GM12878 (cell line): ENCODE data around the gene SLC39A1. TPM values are rescaled to one million over a fixed set of nuclear protein-coding genes. Genes with fewer than 3 reads are reported as not detected.

Experiments
- ATF7 ChIP-seq: fragments of 450-650 bp; IDR thresholded peaks from 2 replicates; pipeline ENCODE4 v1.6.1; 2016; ENCODE audit warnings: low read depth, mild to moderate bottlenecking
- CUX1 ChIP-seq: IDR thresholded peaks from 2 replicates; pipeline ENCODE4 v1.6.1; 2012; ENCODE audit warnings: improper control_type of control experiment, low read depth, low read length; ENCODE audit not compliant: insufficient replicate concordance
- GABPA ChIP-seq: IDR thresholded peaks from 2 replicates; pipeline ENCODE4 v1.6.1; 2014; ENCODE audit warnings: antibody characterized with exemption, low read depth, mild to moderate bottlenecking, inconsistent platforms
- MTA3 ChIP-seq: IDR thresholded peaks from 2 replicates; pipeline ENCODE4 v1.6.1; 2012; ENCODE audit warnings: low read length, inconsistent platforms, borderline replicate concordance
- NFIC ChIP-seq: IDR thresholded peaks from 2 replicates; pipeline ENCODE4 v1.6.1; 2012; ENCODE audit warnings: low read depth, mild to moderate bottlenecking, inconsistent platforms, low read length, moderate library complexity
- PAX5 ChIP-seq: IDR thresholded peaks from 2 replicates; pipeline ENCODE4 v1.6.1; 2011; ENCODE audit warnings: low read depth, low read length, borderline replicate concordance
- REST ChIP-seq: IDR thresholded peaks from 2 replicates; pipeline ENCODE4 v1.6.1; 2012; ENCODE audit warnings: mild to moderate bottlenecking, low read depth, low read length
- TCF7 ChIP-seq: IDR thresholded peaks from 2 replicates; pipeline ENCODE4 v1.6.1; 2014; ENCODE audit warnings: antibody characterized with exemption, borderline replicate concordance
- YY1 ChIP-seq: IDR thresholded peaks from 2 replicates; pipeline ENCODE4 v1.6.1; 2011; ENCODE audit warnings: low read depth, mild to moderate bottlenecking, low read length
- polyA plus RNA-seq, 11 experiments: library from polyadenylated mRNA; depleted of rRNA in 4 of 11; unstranded in 6 of 11; stranded (reverse) in 5 of 11; fragments of >200 nt; fragmentation: Nextera tagmentation in 4 of 11; fragmentation: Illumina TruSeq in 1 of 11; extraction: Ambion mirVana in 4 of 11; extraction: Trizol in 1 of 11; gene quantifications; 1 replicate in 1 of 11; 2 replicates in 10 of 11; pipeline versions ENCODE4 v1.2.1 to v1.2.3, GENCODE V29; 2011 to 2016; ENCODE audit warnings: inconsistent platforms in 2 of 11, missing spikeins in 2 of 11, low read depth in 1 of 11
- total RNA-seq, 4 experiments: library from RNA; depleted of rRNA in 3 of 4; stranded (reverse); fragments of >200 nt in 3 of 4; fragmentation: Illumina TruSeq in 1 of 4; extraction: Trizol in 1 of 4; gene quantifications; 2 replicates each; pipeline versions ENCODE4 v1.2.1 to v1.2.3, GENCODE V29; 2013 to 2021
- TF ChIP-seq, protein P1 (sequence below): fragments of 450-650 bp; formaldehyde crosslinking; IDR thresholded peaks from 2 replicates; pipeline ENCODE4 v1.4.0; 2022; ENCODE audit warnings: mild to moderate bottlenecking, moderate library complexity
- TF ChIP-seq, protein P2 (sequence below): fragments of 450-650 bp; IDR thresholded peaks from 2 replicates; pipeline ENCODE4 v1.6.1; 2017; ENCODE audit warnings: mild to moderate bottlenecking, low read depth, inconsistent platforms; ENCODE audit not compliant: poor library complexity, severe bottlenecking

Gene SLC39A1
- total and polyA plus RNA-seq, 10 of the 15 experiments (the other 5 are each of a cell fraction or from before 2014, with no cell fraction given): 8.8 to 98.6 (median 72.4) TPM

GRCh38 chr1:153977250-153978240 lies 14.2 kb upstream of the SLC39A1 start, which contains the start of gene JTB (continued):
- TF ChIP-seq, protein P1, sequence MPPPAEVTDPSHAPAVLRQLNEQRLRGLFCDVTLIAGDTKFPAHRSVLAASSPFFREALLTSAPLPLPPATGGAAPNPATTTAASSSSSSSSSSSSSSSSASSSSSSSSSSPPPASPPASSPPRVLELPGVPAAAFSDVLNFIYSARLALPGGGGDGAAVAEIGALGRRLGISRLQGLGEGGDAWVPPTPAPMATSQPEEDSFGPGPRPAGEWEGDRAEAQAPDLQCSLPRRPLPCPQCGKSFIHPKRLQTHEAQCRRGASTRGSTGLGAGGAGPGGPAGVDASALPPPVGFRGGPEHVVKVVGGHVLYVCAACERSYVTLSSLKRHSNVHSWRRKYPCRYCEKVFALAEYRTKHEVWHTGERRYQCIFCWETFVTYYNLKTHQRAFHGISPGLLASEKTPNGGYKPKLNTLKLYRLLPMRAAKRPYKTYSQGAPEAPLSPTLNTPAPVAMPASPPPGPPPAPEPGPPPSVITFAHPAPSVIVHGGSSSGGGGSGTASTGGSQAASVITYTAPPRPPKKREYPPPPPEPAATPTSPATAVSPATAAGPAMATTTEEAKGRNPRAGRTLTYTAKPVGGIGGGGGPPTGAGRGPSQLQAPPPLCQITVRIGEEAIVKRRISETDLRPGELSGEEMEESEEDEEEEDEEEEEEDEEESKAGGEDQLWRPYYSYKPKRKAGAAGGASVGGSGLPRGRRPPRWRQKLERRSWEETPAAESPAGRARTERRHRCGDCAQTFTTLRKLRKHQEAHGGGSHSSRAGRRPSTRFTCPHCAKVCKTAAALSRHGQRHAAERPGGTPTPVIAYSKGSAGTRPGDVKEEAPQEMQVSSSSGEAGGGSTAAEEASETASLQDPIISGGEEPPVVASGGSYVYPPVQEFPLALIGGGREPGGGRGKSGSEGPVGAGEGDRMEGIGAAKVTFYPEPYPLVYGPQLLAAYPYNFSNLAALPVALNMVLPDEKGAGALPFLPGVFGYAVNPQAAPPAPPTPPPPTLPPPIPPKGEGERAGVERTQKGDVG (CRISPR knock-in tag): no peak
- TF ChIP-seq NFIC (no peak), GABPA (no peak), YY1 (peak; percentile 97), REST (no peak), TCF7 (no peak), MTA3 (no peak), CUX1 (no peak), ATF7 (no peak), PAX5 (0 out of 2 replicates have a peak, but pooled peaks have one; percentile 19)
- TF ChIP-seq, protein P2, sequence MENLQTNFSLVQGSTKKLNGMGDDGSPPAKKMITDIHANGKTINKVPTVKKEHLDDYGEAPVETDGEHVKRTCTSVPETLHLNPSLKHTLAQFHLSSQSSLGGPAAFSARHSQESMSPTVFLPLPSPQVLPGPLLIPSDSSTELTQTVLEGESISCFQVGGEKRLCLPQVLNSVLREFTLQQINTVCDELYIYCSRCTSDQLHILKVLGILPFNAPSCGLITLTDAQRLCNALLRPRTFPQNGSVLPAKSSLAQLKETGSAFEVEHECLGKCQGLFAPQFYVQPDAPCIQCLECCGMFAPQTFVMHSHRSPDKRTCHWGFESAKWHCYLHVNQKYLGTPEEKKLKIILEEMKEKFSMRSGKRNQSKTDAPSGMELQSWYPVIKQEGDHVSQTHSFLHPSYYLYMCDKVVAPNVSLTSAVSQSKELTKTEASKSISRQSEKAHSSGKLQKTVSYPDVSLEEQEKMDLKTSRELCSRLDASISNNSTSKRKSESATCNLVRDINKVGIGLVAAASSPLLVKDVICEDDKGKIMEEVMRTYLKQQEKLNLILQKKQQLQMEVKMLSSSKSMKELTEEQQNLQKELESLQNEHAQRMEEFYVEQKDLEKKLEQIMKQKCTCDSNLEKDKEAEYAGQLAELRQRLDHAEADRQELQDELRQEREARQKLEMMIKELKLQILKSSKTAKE: no peak
